Measurements from ENCODE around the gene C3orf80.

Gene C3orf80

DNA sequence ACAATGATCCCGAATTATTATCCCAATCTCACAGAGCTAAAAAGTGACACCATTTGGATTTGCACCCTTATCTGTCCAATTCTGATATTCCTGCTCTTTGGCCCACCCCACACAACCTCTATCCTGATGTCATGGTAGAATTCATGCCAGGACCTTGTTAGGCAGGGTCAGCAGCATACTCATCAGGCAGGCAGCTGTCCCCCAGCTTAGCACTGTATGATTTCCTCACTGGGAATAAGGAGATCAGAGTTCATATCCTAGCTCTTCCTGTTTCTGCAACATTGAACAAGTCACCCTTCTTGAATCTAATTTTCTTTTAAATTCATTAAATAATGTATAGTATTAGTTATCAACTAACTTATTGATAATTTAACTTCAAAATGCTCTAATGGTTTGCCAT is 12.0 kb upstream of the C3orf80 start:
- DNase-seq (ENCODE audit: low read depth), result no peak
- no peak overlapping the region for H3K4me3 ChIP-seq (ENCODE audit: low read depth, low read length)
- TF ChIP-seq, protein P1, sequence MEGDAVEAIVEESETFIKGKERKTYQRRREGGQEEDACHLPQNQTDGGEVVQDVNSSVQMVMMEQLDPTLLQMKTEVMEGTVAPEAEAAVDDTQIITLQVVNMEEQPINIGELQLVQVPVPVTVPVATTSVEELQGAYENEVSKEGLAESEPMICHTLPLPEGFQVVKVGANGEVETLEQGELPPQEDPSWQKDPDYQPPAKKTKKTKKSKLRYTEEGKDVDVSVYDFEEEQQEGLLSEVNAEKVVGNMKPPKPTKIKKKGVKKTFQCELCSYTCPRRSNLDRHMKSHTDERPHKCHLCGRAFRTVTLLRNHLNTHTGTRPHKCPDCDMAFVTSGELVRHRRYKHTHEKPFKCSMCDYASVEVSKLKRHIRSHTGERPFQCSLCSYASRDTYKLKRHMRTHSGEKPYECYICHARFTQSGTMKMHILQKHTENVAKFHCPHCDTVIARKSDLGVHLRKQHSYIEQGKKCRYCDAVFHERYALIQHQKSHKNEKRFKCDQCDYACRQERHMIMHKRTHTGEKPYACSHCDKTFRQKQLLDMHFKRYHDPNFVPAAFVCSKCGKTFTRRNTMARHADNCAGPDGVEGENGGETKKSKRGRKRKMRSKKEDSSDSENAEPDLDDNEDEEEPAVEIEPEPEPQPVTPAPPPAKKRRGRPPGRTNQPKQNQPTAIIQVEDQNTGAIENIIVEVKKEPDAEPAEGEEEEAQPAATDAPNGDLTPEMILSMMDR (IDR thresholded peaks at IDR 0.05; ENCODE audit: control insufficient read depth, extremely low read depth, insufficient read depth), result no peak

DNA sequence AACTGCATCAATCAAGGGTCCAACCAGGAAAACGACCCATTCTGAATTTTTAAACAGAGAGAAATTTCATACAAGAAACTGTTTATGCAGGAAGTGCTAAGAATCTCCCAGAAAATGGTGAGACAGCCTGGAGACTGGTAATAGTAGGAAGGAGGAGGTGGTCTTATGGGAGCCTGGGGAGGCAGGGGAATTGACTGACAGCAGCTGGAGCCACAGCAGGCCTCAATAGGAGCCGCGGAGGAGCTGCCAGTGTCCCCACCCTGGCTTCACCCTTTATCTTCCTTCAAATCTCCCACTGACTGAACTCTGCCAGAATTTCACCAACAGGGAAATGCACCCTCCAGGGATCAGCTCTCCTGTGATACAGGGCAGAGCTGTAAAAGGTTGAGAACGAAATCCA is 7.5 kb upstream of the C3orf80 start:
- no peak overlapping the region for H3K4me3 ChIP-seq (ENCODE audit: low read depth, low read length)
- no peak for DNase-seq (ENCODE audit: low read depth)
- TF ChIP-seq, protein P1 (IDR thresholded peaks at IDR 0.05; ENCODE audit: control insufficient read depth, extremely low read depth, insufficient read depth), result no peak

DNA sequence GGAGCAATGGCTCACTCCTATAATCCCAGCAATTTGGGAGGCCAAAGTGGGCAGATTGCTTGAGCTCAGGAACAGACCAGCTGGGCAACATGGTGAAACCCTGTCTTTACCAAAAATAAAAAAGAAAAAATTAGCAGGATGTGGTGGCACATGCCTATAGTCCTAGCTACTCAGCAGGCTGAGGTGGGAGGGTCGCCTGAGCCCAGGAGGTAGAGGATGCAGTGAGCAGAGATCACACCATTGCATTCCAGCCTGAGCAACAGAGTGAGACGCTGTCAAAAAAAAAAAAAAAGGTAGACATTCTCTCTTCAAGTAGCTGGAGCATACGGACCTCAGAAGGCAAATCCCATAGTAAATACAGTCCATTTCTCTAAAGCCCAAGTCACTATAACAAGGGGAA is 7.1 kb upstream of the C3orf80 start:
- H3K4me3 ChIP-seq (ENCODE audit: low read depth, low read length), result no peak overlapping the region
- no peak for DNase-seq (ENCODE audit: low read depth)
- TF ChIP-seq, protein P1 (IDR thresholded peaks at IDR 0.05; ENCODE audit: control insufficient read depth, extremely low read depth, insufficient read depth), result no peak

DNA sequence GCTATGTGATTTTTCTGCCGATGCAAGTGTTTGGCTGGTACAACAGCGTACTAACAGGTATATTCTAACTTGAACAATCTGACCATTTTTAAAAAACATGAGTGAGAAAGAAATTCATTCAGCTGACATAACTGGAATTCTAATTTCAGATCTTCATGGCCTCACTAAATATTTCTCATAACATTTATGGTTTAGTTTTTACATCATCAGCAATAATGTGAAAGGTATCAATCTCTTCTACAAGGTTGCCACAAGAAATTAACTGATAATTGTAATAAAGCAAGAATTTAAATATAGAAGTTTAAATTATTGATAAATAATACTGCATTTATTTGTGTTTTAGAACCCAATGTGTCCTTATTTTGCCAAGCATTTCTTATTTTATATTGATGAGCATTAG is 5.2 kb upstream of the C3orf80 start:
- no peak overlapping the region for H3K4me3 ChIP-seq (ENCODE audit: low read depth, low read length)
- no peak for DNase-seq (ENCODE audit: low read depth)
- TF ChIP-seq, protein P1 (IDR thresholded peaks at IDR 0.05; ENCODE audit: control insufficient read depth, extremely low read depth, insufficient read depth), result no peak

DNA sequence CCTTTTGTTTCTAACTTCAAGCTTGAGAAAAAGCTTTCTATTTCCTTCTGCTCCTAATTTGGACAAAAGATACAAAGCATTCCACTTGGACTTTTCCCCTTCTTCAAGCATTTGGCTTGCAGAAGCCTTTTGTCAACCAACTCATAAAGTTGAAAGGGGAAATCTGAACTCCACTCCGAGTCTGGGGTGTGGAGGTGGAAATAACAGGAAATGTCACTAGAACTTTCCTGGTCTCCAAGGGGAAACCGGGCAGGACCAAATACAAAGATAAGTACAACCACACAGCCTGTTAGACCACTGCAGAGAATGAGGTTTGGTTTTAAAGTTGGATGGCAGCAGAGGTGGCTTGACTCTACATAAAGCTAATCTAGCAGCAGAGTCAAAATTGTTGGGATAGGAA is 4.2 kb upstream of the C3orf80 start:
- H3K4me3 ChIP-seq (ENCODE audit: low read depth, low read length), result no peak overlapping the region
- DNase-seq (ENCODE audit: low read depth), result no peak
- TF ChIP-seq, protein P1 (IDR thresholded peaks at IDR 0.05; ENCODE audit: control insufficient read depth, extremely low read depth, insufficient read depth), result no peak

DNA sequence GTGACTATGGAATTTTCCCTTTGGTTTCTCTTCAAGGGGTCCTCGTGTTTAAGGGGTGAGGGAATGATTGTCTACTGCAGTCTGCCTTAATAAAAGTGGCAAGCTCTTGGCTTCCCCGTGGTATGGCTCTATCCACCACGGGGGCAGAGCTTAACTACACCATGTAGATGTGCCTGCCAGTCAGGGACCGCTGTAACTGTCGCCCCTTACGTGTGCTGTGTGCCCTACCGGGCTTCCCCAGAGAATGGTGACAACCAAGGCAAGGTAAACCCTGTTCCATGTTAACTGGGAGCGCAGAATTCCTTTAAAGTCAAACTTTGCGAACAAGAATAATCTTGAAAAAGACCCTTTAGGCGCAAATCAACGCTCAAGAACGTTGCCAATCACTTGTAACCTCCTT is 966 bp upstream of the C3orf80 start:
- no peak for DNase-seq (ENCODE audit: low read depth)
- H3K4me3 ChIP-seq (ENCODE audit: low read depth, low read length), result no peak overlapping the region
- TF ChIP-seq, protein P1 (IDR thresholded peaks at IDR 0.05; ENCODE audit: control insufficient read depth, extremely low read depth, insufficient read depth), result no peak

DNA sequence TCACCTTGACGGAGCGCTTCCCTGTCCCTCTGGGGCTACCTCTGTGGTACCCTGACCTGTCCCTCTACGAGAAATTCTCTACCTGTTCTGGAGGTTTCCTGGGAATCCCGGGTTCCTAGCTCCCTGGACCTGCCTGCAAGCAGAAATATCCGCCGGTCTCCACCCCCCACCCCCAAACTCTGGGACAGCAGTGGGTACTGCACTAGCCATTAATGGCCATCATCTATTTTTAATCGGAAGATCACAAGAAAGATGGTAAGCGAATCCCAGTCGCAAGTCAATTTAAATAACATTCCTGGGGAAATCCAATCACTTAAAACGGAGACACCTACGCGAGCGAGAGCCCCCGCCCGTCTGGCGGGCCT is 429 bp upstream of the C3orf80 start:
- peak overlapping the region; percentile 44 for H3K4me3 ChIP-seq (ENCODE audit: low read depth, low read length)
- TF ChIP-seq, protein P1 (IDR thresholded peaks at IDR 0.05; ENCODE audit: control insufficient read depth, extremely low read depth, insufficient read depth), result no peak
- DNase-seq (ENCODE audit: low read depth), result no peak

Measured in LNCaP clone FGC (cell line).